ENCODE data around the gene RAD51. TPM values are rescaled to one million over a fixed set of nuclear protein-coding genes. Genes with fewer than 3 reads are reported as not detected.
A peak's percentile ranks its signal among the peaks of the same experiment; 100 is the strongest.
"Not testable (repeated sequence)": the region's sequence is repeated elsewhere in the genome, so short reads cannot be mapped to it uniquely, and the experiment has no call there.

The RAD51 gene
- 1.1 TPM for total RNA-seq
- long read RNA-seq, partial matches to known transcripts = 1 of 2 reads
- long read RNA-seq, other reads (novel, unspliced or antisense) = 1 of 2 reads

DNA sequence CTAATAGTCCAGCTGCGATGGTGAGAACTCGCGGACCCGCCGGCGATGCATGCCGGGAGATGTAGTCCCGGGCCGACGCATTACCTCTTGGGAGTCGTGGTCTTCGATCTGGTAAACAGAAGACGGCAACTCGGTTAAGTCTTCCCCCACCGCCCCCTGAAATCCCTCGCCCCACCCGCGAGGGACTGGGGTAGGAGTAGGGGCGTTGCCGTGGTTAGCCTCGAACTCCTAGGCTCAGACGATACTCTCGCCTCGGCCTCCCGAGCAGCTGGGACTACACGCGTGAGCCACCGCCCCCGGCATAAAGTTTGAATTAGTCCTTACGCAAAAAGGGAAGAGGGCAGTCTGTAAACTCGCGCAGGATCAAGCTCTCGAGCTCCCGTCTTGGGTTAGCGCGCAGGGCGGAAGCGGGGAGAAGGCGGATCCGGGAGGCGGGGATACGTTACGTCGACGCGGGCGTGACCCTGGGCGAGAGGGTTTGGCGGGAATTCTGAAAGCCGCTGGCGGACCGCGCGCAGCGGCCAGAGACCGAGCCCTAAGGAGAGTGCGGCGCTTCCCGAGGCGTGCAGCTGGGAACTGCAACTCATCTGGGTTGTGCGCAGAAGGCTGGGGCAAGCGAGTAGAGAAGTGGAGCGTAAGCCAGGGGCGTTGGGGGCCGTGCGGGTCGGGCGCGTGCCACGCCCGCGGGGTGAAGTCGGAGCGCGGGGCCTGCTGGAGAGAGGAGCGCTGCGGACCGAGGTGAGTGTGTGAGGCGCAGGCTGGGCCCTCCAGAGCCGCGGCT is at the start of gene RAD51:
RAD51 (plus strand) TSS at position 487 of the 781 bp plus-strand sequence. CDS start 3,585 bp downstream, outside the sequence.
- Histone ChIP-seq H3K27me3 (ENCODE audit: low read depth) (no peaks in the 10 kb centered on the region), H3K36me3 (peaks cover 6% of the 10 kb centered on the region), H3K27ac (peak within 1 kb of the TSS; percentile 98), H3K4me1 (peaks cover 18% of the 10 kb centered on the region), H3K9me3 (no peaks in the 10 kb centered on the region), H3K4me3 (peak within 1 kb of the TSS; percentile 74)
- intact Hi-C loops (cut with DNase I) = no loop called here
- DNase-seq (peak; percentile 97), ATAC-seq (peak; percentile 99)
- TF ChIP-seq, protein P1, sequence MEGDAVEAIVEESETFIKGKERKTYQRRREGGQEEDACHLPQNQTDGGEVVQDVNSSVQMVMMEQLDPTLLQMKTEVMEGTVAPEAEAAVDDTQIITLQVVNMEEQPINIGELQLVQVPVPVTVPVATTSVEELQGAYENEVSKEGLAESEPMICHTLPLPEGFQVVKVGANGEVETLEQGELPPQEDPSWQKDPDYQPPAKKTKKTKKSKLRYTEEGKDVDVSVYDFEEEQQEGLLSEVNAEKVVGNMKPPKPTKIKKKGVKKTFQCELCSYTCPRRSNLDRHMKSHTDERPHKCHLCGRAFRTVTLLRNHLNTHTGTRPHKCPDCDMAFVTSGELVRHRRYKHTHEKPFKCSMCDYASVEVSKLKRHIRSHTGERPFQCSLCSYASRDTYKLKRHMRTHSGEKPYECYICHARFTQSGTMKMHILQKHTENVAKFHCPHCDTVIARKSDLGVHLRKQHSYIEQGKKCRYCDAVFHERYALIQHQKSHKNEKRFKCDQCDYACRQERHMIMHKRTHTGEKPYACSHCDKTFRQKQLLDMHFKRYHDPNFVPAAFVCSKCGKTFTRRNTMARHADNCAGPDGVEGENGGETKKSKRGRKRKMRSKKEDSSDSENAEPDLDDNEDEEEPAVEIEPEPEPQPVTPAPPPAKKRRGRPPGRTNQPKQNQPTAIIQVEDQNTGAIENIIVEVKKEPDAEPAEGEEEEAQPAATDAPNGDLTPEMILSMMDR (IDR thresholded peaks at IDR 0.05) = no peak

DNA sequence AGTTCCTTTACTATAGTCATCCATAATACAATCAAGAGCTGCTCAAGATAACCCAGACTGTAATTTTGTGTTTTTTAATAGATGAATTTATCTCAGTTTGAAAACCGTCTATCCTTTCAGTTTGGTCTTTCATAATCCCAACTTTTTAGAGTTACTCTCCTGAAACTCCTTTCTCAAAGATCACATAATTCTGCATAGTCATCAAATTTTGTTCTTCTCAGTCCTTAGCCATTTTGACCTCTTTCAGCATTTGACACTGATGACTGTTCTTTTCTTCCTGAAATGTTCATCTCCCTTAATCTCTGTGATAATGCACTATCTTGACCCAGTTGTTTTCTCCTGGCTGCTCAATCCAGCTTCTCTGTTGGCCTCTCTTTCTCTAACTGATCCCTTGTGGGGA is 47.5 kb upstream of the RAD51 start:
- DNase-seq (no peak), ATAC-seq (no peak)
- H3K4me1 ChIP-seq = no peaks in the 10 kb centered on the region
- TF ChIP-seq, protein P1 (IDR thresholded peaks at IDR 0.05) = no peak
- intact Hi-C loops (cut with DNase I) = no loop called here
- H3K36me3 ChIP-seq = no peaks in the 10 kb centered on the region
- no peaks in the 10 kb centered on the region for H3K27me3 ChIP-seq (ENCODE audit: low read depth)
- H3K4me3 ChIP-seq = no peak overlapping the region
- H3K9me3 ChIP-seq = no peaks in the 10 kb centered on the region
- H3K27ac ChIP-seq = no peak overlapping the region

DNA sequence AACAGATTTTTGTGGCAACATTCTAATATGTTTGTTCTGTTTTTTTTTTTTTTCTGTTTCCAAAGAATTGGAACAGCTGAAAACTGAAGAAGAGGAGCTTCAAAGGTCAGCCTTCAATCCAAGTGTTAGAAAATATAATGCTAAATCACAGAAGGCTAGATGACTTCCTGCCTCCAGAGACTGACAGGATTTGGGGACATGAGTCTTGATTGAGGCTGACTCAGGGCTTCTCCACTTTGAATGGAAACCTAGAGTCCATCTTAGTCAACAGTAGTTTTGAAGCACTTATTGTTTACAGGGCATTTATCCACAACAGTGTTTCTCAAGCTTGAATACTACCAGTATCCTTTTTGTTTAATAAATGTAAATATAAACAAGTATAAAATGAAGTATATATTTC is 44.5 kb upstream of the RAD51 start:
- ATAC-seq = no peak
- intact Hi-C loops (cut with DNase I) = no loop called here
- no peaks in the 10 kb centered on the region for H3K36me3 ChIP-seq
- no peak overlapping the region for H3K4me3 ChIP-seq
- TF ChIP-seq, protein P1 (IDR thresholded peaks at IDR 0.05) = no peak
- no peak for DNase-seq
- no peaks in the 10 kb centered on the region for H3K27me3 ChIP-seq (ENCODE audit: low read depth)
- H3K4me1 ChIP-seq = no peaks in the 10 kb centered on the region
- H3K9me3 ChIP-seq = no peaks in the 10 kb centered on the region
- no peak overlapping the region for H3K27ac ChIP-seq

DNA sequence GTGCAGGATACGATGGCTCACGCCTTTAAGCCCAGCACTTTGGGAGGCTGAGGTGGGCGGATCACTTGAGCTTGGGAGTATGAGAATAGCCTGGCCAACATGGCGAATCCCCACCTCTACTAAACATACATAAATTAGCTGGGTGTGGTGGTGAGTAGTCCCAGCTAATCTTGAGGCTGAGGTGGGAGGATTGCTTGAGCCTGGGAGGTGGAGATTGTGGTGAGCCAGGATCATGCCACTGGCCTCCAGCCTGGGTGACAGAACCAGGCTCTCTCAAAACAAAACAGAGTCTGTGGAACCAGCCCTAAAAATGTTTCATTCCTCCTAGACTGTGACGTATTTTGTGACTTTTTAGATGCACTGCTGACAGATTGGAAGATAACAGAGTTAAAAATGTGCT is 34.3 kb upstream of the RAD51 start:
- no peak overlapping the region for H3K27ac ChIP-seq
- H3K27me3 ChIP-seq (ENCODE audit: low read depth) = no peaks in the 10 kb centered on the region
- no peaks in the 10 kb centered on the region for H3K4me1 ChIP-seq
- intact Hi-C loops (cut with DNase I) = no loop called here
- H3K4me3 ChIP-seq = no peak overlapping the region
- DNase-seq (no peak), ATAC-seq (no peak)
- no peaks in the 10 kb centered on the region for H3K9me3 ChIP-seq
- H3K36me3 ChIP-seq = no peaks in the 10 kb centered on the region
- TF ChIP-seq, protein P1 (IDR thresholded peaks at IDR 0.05) = no peak

DNA sequence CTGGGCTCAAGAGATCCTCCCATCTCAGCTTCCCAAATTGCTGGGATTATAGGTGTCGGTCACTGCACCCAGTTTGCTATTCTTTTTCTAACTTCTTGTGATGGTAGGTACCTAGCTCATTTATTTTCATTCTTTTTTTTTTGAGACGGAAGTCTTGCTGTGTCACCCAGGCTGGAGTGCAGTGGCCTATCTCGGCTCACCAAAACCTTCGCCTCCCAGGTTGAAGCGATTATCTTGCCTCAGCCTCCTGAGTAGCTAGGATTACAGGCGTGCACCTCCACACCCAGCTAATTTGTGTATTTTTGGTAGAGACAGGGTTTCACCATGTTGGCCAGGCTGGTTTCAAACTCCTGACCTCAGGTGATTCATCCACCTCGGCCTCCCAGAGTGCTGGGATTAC is 30.1 kb upstream of the RAD51 start:
- intact Hi-C loops (cut with DNase I) = no loop called here
- Histone ChIP-seq H3K27ac (no peak overlapping the region), H3K9me3 (no peaks in the 10 kb centered on the region), H3K36me3 (no peaks in the 10 kb centered on the region), H3K27me3 (ENCODE audit: low read depth) (no peaks in the 10 kb centered on the region), H3K4me1 (no peaks in the 10 kb centered on the region), H3K4me3 (no peak overlapping the region)
- ATAC-seq (no peak), DNase-seq (no peak)
- TF ChIP-seq, protein P1 (IDR thresholded peaks at IDR 0.05) = no peak

DNA sequence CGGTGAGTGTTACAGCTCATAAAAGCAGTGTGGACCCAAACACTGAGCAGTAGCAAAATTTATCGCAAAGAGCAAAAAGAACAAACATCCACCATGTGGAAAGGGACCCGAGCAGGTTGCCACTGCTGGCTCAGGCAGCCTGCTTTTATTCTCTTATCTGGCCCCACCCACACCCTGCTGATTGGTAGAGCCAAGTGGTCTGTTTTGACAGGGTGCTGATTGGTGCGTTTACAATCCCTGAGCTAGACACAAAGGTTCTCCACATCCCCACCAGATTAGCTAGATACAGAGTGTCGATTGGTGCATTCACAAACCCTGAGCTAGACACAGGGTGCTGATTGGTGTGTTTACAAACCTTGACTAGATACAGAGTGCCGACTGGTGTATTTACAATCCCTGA is 18.7 kb upstream of the RAD51 start:
- H3K27me3 ChIP-seq (ENCODE audit: low read depth); H3K27ac ChIP-seq; ATAC-seq; H3K4me3 ChIP-seq; DNase-seq; intact Hi-C loops (cut with DNase I); H3K4me1 ChIP-seq; H3K9me3 ChIP-seq; H3K36me3 ChIP-seq: not testable (repeated sequence)

DNA sequence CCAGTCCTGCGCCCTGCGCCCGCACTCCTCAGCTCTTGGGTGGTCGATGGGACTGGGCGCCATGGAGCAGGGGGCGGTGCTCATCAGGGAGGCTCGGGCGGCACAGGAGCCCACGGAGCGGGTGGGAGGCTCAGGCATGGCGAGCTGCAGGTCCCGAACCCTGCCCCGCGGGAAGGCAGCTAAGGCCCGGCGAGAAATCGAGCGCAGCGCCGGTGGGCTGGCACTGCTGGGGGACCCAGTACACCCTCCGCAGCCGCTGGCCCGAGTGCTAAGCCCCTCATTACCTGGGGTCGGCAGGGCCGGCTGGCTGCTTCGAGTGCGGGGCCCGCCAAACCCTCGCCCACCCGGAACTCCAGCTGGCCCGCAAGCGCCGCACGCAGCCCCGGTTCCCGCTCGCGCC is 18.1 kb upstream of the RAD51 start:
- H3K4me3 ChIP-seq; H3K36me3 ChIP-seq; intact Hi-C loops (cut with DNase I); H3K4me1 ChIP-seq; H3K9me3 ChIP-seq; H3K27ac ChIP-seq; H3K27me3 ChIP-seq (ENCODE audit: low read depth); DNase-seq; ATAC-seq: not testable (repeated sequence)

Data from lower lobe of right lung (tissue), 2 donors.